HG02798 (cell line): ENCODE measurements around the gene PI4KA.
"Not testable (repeated sequence)": the region's sequence is repeated elsewhere in the genome, so short reads cannot be mapped to it uniquely, and the experiment has no call there.

Source experiments
- ATAC-seq: cut with Tn5 transposase; IDR thresholded peaks from one replicate; pipeline ENCODE4 v1.9.1; 2021; ENCODE audit warnings: mild to moderate bottlenecking; ENCODE audit not compliant: unreplicated experiment, poor library complexity

PI4KA gene

DNA sequence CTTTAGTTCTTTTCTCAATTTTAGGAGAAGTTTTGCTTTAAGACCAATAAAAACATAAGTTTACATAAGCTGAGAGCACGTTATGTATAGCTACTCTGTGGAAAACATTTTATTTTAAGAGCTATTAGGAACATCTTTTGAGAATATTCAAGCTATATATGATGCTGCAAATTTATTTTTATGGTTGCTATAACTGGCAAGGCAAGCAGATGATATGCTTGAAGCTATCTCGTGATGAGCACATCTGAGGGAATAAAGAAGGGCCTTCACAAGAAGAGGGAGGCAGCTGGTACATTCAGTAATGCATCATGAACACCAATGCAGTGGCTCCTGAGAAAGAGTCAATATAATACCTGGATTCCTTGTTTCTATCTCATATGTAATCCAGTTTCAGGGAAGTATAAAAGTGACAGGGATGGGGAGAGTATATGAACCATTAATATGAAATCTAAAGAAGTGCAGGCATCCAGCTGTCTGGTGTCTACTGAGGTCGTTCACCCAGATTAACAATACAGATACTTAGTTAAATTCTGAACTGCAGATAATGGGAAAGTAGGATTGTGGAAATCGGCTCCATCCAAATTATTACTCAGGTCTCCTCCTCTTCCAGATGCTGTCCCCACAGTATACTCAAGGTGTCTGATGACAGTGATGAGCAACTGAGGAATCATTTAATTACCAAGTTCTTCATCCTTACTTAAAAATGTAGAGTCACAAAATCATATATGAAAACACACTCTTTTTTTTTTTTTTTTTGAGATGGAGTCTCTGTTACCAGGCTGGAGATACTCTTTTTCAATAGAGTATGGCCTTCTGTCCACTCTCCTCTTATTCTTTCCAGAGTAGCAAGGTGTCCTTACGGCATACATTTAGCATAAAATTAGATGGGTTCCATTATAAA is 185.1 kb downstream of the PI4KA start:
- ATAC-seq, result no peak

DNA sequence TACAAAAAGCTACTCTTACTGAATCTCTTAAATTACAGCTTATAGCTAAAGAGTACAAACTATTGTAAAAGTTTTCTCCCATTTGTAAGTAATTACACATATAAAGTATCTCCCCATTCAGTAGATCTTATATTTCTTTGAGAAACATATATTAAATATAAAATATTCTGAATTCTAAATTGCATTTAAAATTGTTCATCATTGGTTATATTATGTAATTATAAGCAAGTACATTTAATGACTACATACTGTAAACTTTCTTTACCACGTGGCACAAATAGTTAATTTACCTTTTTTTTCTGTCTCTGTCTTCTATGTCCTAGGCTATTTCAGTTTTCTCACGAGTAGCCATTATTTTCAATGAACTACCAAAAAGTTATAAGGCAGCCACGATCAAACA is 185.9 kb downstream of the PI4KA start:
- ATAC-seq, result no peak

GRCh38 chr22:20672082-20672424 is 186.6 kb downstream of the PI4KA start:
- ATAC-seq, result no peak

- ATAC-seq, result no peak
Observed at GRCh38 chr22:20671409-20672081, 187.1 kb downstream of the PI4KA start.

DNA sequence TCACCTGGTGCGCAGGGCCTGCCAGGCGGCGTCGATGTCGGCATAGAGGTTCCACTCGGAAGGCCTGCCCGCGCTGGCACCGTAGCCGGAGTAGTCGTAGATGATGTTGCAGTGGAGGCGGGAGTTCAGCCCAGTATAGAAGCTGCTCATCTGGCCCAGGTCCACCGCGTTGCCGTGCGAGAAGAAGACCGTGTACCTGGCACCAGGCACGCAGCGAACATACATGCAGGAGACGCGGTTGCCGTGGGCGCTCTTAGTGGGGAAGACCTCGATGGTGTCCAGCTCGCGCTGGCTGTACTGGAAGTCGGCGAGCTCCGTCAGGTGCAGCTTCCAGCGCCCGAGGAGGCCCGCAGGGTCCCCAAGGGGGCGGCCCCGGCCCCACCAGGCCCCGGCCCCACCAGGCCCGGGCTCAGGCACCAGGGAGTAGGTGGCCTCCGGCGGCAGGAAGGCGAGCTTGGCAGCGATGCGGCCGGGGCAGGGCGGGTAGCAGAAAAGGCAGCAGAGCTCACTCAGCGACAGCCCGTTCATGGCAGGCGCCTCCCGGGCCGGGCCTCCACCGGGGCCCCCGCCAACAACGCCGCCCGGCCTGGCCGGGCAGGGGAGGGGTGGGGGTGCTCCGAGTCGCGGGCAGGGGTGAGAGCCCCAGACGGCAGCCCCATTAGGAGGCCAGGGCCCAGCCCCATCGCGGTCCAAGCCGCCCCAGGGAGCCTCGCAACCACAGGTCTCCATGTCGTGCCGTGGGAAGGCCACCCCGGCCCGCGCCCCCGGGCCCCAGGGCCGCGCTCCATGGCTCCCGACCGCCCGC is 188.0 kb downstream of the PI4KA start:
- ATAC-seq, result not testable (repeated sequence)

DNA sequence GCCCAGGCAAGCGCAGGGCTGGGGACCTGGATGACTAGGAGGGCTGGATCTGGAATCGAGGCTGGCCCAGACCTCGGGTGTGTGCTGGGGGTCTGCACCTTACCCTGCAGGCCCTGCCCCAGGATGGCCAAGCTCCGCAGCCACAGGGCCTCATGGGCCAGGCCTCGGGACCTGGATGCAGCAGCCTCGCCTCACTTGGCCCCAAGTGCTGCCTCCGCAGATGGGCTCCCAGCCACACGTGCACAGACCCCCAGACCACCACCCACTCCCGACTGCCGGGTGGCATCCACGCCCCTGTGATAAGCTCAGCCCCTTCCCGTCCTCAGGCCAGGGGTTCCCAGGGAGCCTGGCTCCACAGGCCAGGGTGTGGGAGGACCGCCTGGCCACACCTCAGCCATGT is 188.7 kb downstream of the PI4KA start:
- not testable (repeated sequence) for ATAC-seq

DNA sequence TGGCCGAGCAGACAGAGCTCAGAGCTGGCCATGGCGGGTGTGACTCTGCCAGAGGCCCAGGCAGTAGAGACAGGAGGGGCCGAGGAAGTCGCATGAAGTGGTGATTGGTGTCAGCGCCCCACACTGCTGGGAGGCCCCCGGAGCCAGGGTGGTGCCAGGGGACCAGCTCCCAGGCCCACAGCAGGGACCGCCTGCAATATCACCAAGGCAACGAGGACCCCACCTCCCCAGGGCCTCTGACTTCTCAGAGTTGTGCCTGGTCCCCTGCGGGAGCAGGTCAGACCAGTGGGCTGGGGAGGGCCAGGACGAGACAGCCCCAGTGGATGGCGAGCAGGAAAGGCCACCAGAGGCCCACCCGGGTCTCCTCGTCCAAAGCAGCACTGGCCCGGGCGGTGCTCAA is 189.1 kb downstream of the PI4KA start:
- ATAC-seq, result not testable (repeated sequence)

DNA sequence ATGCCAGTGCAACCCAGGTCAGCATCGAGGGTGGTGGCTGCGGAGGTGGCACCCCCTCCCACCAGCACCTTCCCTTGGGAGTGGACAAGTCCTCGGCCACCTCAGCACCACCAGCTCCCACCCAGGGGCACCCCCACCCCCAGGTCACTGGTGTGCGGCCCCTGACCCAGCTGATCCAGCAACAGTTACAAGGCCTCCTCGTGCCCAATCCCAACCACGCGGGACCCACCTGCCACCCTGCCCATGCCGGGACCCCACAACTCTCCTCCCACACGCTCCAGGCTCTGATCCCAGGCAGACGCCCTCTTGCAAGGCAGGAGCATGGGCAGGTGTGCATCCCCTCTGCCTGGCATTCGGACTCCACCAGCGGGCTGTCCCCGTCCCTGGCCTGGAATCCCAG is 189.8 kb downstream of the PI4KA start:
- ATAC-seq, result not testable (repeated sequence)

- not testable (repeated sequence) for ATAC-seq
Observed at GRCh38 chr22:20668226-20668625, 190.4 kb downstream of the PI4KA start.

DNA sequence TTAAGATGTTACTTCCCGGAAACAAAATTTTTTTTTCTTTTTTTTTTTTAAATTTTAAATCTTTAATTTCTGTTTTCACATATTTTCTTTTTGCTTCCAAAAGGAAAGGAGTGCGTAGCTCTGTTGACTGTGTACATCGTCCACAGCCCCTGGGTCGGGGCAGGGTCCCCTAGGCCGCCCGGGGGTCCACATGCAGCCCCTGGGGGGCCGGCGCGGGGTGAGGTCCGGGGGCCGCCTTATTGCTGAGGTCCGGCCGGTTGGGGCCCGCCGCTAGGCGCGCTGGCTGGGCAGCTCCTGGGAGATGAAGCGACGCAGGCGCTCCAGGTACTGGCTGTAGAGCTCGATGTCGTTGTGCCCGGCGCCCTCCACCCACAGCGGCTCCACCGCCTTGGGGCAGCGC is 191.1 kb downstream of the PI4KA start:
- ATAC-seq, result not testable (repeated sequence)

GRCh38 chr22:20666560-20666959 is 192.1 kb downstream of the PI4KA start:
- ATAC-seq, result no peak

- no peak for ATAC-seq
Observed at GRCh38 chr22:20664594-20664959, 194.0 kb downstream of the PI4KA start.

DNA sequence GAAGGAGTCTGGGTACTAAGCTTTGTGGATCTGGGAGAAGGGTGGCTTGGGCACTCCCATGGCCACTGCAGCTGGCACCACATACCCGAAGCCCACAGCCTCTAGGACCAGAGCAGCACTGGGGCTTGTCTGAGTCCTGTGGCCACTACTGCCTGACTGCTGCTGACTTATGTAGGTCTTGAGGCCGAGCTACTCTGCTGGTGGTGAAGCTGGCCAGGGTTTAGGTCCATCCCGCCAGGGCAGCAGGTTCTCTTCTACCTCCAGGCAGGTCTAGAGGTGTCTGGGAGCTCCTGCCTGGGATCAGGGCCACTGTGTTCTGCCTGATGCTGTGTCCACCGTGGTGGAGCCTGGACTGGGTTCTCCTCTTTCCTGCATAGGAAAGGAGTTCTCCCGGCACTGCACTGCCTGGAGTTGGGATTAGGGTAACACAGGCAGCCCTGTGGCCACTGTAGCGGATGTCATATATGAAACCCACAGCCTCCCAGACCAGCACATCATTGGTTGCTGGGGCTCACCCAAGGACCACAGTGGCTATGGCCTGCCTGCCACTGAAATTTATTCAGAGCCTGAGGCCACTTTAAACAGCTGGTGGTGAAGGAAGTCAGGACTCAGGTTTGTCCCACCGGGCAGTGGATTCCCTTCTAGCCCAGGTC is 194.5 kb downstream of the PI4KA start:
- no peak for ATAC-seq

- ATAC-seq, result no peak
Observed at GRCh38 chr22:20663137-20663828, 195.3 kb downstream of the PI4KA start.

DNA sequence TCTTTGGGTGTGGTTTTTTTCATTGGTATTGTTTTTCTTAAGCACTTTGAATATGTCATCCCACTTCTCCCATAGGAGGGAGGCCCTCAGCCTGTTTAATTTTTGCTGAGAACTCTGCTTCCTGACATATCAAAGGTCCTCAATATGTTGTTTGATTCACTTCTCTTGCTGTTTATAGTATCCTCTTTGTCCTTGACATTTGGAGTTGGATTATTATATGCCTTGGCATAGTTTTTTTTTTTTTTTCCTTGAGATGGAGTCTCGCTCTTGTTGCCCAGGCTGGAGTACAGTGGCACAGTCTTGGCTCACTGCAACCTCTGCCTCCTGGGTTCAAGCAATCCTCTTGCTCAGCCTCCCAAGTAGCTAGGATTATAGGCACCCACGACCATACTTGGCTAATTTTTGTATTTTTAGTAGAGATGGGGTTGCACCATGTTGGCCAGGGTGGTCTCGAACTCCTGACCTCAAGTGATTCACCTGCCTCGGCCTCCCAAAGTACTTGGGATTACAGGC is 196.0 kb downstream of the PI4KA start:
- not testable (repeated sequence) for ATAC-seq

- no peak for ATAC-seq
Observed at GRCh38 chr22:20661473-20661872, 197.1 kb downstream of the PI4KA start.

- no peak for ATAC-seq
Observed at GRCh38 chr22:20660441-20661054, 198.1 kb downstream of the PI4KA start.

DNA sequence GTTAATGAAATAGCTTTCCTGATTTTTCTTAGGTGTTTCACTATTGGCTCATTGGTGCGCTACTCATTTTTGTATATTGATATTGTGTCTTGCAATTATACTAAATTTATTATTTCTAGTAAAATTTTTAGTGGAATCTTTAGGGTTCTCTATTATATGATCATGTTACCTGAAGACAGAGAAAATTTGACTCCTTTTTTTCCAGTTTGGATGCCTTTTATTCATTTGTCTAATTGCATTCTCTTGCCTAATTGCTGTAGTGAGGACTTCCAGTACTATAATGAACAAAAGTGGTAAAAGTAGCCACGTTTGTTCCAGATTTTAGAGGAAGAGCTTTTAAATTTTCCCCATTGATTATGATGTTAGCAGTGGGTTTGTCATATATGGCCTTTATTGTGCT is 198.7 kb downstream of the PI4KA start:
- ATAC-seq, result no peak

DNA sequence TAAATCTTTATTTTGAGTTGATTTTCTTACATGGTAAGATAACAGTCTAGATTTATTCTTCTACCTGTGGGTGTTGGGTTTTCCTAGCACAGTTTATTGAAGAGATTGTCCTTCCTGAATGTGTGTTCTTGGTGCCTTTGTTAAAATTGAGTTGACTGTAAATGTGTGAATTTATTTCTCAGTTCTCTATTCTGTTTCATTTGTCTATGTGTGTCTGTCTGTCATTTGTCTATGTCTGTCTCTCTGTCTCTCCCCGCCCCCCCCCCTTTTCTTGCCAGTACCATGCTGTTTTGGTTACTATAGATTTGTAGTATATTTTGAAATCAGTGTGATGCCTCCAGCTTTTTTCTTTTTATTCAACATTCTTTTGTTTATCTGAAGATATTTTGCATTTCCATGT is 199.4 kb downstream of the PI4KA start:
- no peak for ATAC-seq
